Activated CD8-positive, alpha-beta T cell treated with anti-CD3 and anti-CD28 coated beads for 36 hours (primary cell): ENCODE data around the gene CES2. TPM values are rescaled to one million over a fixed set of nuclear protein-coding genes. Genes with fewer than 3 reads are reported as not detected.

Source experiments
- ATAC-seq: fragments of 200-7000 bp; cut with Tn5 transposase; one replicate; pipeline ENCODE4 v1.10.0; 2021; ENCODE audit warnings: mild to moderate bottlenecking, moderate library complexity
- CTCF ChIA-PET: fragments of 350-600 bp; sonication (Branson Sonifier 250); formaldehyde crosslinking; loops from one replicate; lab custom pipeline; 2021; ENCODE audit warnings: antibody characterized with exemption; lab: Charles Lee
- POLR2A ChIA-PET: fragments of 350-600 bp; sonication (Branson Sonifier 250); formaldehyde crosslinking; loops from one replicate; lab custom pipeline; 2021; ENCODE audit warnings: antibody characterized with exemption; lab: Charles Lee
- DNase-seq: peaks from one replicate; pipeline ENCODE4 v3.0.0-alpha.2; 2020
- H3K27ac Mint-ChIP-seq: one replicate; pipeline ENCODE4 v1.8.0; 2021; ENCODE audit warnings: mild to moderate bottlenecking, mixed read lengths
- H3K27me3 Mint-ChIP-seq: one replicate; pipeline ENCODE4 v1.8.0; 2021; ENCODE audit warnings: mixed read lengths
- H3K36me3 Mint-ChIP-seq: one replicate; pipeline ENCODE4 v1.8.0; 2021; ENCODE audit warnings: low read depth, mixed read lengths
- H3K4me1 Mint-ChIP-seq: one replicate; pipeline ENCODE4 v1.8.0; 2021; ENCODE audit warnings: low read depth, mixed read lengths
- H3K4me3 Mint-ChIP-seq: one replicate; pipeline ENCODE4 v1.8.0; 2021; ENCODE audit warnings: mild to moderate bottlenecking, moderate library complexity, mixed read lengths
- H3K9me3 Mint-ChIP-seq: one replicate; pipeline ENCODE4 v1.8.0; 2021; ENCODE audit warnings: mixed read lengths
- intact Hi-C: fragments of 100-400 bp; cut with micrococcal nuclease; formaldehyde crosslinking; loops from one replicate; pipeline ENCODE4 v1.10.0; 2022
- total RNA-seq, 2 experiments: library from RNA; stranded (reverse); gene quantifications; one replicate each; pipeline ENCODE4 v1.2.3, GENCODE V29; 2021
- TF ChIP-seq, protein P1 (sequence below): fragments of 200-600 bp; IDR thresholded peaks from one replicate; pipeline ENCODE4 v1.8.0; 2022; ENCODE audit warnings: antibody characterized with exemption, mild to moderate bottlenecking

The CES2 gene
- total RNA-seq, 2 experiments from 2014 or later, result 24.7 to 24.9 TPM

DNA sequence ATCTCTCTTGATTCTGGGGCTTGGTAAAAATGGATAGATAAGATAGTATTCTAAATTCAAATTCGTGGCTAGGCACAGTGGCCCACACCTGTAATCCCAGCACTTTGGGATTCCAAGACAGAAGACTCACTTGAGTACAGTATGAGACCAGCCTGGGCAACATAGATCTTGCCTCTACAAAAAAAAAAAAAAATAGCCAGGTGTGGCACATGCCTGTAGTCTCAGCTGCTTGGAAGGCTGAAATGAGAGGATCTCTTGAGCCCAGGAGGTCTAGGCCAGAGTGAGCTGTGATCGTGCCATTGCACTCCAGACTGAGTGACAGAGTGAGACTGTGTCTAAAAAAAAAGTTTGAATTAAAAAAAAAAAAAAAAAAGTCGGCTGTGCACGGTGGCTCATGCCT lies 45.7 kb upstream of the CES2 start:
- no peak overlapping the region for H3K27ac Mint-ChIP-seq
- H3K4me1 Mint-ChIP-seq, result peaks cover 36% of the 10 kb centered on the region
- intact Hi-C loops, result no loop called here
- TF ChIP-seq, protein P1, sequence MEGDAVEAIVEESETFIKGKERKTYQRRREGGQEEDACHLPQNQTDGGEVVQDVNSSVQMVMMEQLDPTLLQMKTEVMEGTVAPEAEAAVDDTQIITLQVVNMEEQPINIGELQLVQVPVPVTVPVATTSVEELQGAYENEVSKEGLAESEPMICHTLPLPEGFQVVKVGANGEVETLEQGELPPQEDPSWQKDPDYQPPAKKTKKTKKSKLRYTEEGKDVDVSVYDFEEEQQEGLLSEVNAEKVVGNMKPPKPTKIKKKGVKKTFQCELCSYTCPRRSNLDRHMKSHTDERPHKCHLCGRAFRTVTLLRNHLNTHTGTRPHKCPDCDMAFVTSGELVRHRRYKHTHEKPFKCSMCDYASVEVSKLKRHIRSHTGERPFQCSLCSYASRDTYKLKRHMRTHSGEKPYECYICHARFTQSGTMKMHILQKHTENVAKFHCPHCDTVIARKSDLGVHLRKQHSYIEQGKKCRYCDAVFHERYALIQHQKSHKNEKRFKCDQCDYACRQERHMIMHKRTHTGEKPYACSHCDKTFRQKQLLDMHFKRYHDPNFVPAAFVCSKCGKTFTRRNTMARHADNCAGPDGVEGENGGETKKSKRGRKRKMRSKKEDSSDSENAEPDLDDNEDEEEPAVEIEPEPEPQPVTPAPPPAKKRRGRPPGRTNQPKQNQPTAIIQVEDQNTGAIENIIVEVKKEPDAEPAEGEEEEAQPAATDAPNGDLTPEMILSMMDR, result no peak
- no peak for DNase-seq
- ChIA-PET CTCF (interaction anchor here (2.6 to 3.4 kb wide), 2 partner anchors 17 to 39 kb away, joined by 10 to 11 read pairs; no protein-coding TSS in a partner anchor), POLR2A (no interaction called here)
- ATAC-seq, result no peak
- H3K36me3 Mint-ChIP-seq, result peaks cover 40% of the 10 kb centered on the region
- no peaks in the 10 kb centered on the region for H3K9me3 Mint-ChIP-seq
- no peak overlapping the region for H3K4me3 Mint-ChIP-seq
- no peaks in the 10 kb centered on the region for H3K27me3 Mint-ChIP-seq

DNA sequence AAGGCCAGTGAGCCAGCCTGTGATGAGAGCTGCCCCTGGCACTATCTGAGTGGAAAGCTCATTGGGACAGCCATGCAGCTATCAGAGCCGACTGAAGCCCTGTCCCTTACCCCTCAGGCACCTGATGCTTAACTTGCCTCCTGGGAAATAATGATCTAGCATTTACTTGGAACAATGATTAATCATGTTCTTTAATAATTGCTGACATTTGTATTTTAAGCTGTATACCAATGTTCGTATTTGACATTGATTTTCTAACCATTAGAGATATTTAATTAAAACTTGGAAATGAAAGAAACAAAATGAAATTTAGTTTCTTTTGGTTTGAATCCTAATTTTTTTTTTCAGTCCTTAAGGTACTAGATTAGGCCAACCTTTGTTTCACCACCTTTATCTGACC lies 44.5 kb upstream of the CES2 start:
- intact Hi-C loops, result no loop called here
- no peaks in the 10 kb centered on the region for H3K27me3 Mint-ChIP-seq
- TF ChIP-seq, protein P1, result no peak
- peaks cover 33% of the 10 kb centered on the region for H3K36me3 Mint-ChIP-seq
- ATAC-seq, result no peak
- DNase-seq, result no peak
- no peak overlapping the region for H3K27ac Mint-ChIP-seq
- no peaks in the 10 kb centered on the region for H3K9me3 Mint-ChIP-seq
- ChIA-PET CTCF (interaction anchor here (1.2 to 3.4 kb wide), 6 partner anchors 9 to 163 kb away, joined by 3 to 11 read pairs (median 5); partner anchors contain the start of gene NAE1), POLR2A (interaction anchor here (1.3 to 3.1 kb wide), 2 partner anchors 10 to 18 kb away, joined by 3 to 14 read pairs; partner anchors contain the start of gene PDP2)
- no peak overlapping the region for H3K4me3 Mint-ChIP-seq
- H3K4me1 Mint-ChIP-seq, result peaks cover 25% of the 10 kb centered on the region

DNA sequence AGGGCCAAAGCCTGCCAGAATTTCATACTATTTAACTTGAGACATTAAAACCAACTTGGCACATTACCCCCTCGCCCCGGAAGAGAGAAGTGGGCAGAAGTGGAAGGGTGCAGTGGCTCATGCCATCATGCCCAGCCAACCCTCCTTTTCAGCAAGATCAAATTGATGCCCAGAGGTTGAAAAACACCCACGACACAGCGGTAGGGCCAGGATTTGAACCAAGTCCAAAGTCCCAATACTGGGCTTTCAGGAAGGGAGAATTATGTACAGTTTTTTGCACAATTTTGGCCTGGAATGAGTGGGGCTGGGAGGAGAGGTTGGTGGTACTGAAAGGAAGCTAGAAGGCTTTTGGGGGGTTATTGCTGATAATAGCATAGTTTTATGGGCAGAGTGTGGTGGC lies 44.0 kb upstream of the CES2 start:
- H3K36me3 Mint-ChIP-seq, result peaks cover 30% of the 10 kb centered on the region

DNA sequence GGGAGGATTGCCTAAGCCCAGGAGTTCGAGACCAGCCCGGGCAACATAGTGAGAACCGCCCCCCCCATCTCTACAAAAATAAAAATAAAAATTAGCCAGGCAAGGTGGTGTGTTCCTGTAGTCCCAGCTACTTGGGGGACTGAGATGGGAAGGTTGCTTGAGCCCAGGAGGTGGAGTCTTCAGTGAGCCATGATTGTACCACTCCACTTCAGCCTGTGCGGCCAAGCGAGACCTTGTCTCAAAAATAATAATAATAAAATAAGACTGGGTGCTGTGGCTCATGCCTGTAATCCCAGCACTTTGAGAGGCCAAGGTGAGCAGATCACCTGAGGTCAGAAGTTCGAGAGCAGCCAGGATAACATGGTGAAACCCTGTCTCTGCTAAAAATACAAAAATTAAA lies 43.5 kb upstream of the CES2 start:
- TF ChIP-seq, protein P1, result no peak
- CTCF ChIA-PET, result interaction anchor here (1.2 to 2.1 kb wide), 4 partner anchors 10 to 61 kb away, joined by 3 to 8 read pairs (median 6); partner anchors contain the start of gene NAE1
- Mint-ChIP-seq H3K4me3 (no peak overlapping the region), H3K27me3 (no peaks in the 10 kb centered on the region), H3K9me3 (no peaks in the 10 kb centered on the region), H3K4me1 (peaks cover 18% of the 10 kb centered on the region), H3K36me3 (peaks cover 29% of the 10 kb centered on the region), H3K27ac (no peak overlapping the region)
- ATAC-seq (no peak), DNase-seq (no peak)
- intact Hi-C loops, result no loop called here
- POLR2A ChIA-PET, result interaction anchor here (1.7 to 3.1 kb wide), 2 partner anchors 11 to 122 kb away, joined by 3 to 14 read pairs; partner anchors contain the start of gene PDP2

More for the DNA sequence above, 44.0 kb upstream of the CES2 start:
- intact Hi-C loops, result no loop called here
- ChIA-PET POLR2A (interaction anchor here (1.3 to 3.1 kb wide), 2 partner anchors 11 to 18 kb away, joined by 3 to 14 read pairs; partner anchors contain the start of gene PDP2), CTCF (interaction anchor here (1.2 to 3.4 kb wide), 6 partner anchors 10 to 61 kb away, joined by 3 to 11 read pairs (median 7); partner anchors contain the start of gene NAE1)
- DNase-seq (no peak), ATAC-seq (no peak)
- no peaks in the 10 kb centered on the region for H3K9me3 Mint-ChIP-seq
- H3K27ac Mint-ChIP-seq, result no peak overlapping the region
- H3K27me3 Mint-ChIP-seq, result no peaks in the 10 kb centered on the region
- no peak overlapping the region for H3K4me3 Mint-ChIP-seq
- TF ChIP-seq, protein P1, result no peak
- H3K4me1 Mint-ChIP-seq, result peaks cover 22% of the 10 kb centered on the region

DNA sequence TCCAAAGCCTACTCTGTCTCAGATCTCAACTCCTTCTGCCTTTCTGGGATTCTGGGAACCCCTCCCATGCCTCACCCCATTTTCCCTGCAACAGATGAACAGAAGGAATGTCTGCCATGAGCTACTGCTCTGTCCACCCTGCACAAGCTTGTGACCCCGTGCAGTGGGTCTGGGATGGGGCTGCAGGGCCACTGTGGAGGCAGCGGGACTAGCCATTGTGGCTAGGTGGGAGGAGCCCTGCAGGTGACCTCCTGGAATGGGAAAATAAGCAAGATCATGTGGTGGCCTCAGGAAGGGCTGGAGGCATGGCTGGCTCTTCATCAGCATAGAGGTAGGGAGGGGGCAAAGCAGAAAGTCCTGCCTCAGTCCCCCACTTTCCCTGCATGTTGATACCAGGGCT lies 41.3 kb upstream of the CES2 start:
- intact Hi-C loops, result no loop called here
- POLR2A ChIA-PET, result interaction anchor here (1.4 to 6.3 kb wide), 2 partner anchors 13 to 40 kb away, joined by 3 to 28 read pairs; partner anchors contain the start of genes CIAO2B and PDP2
- CTCF ChIA-PET, result interaction anchor here (1.2 to 4.3 kb wide), 7 partner anchors 10 to 261 kb away, joined by 3 to 54 read pairs (median 5); partner anchors contain the start of genes NAE1, PDP2 and RRAD

More for the DNA sequence above, 41.3 kb upstream of the CES2 start:
- Mint-ChIP-seq H3K4me3 (no peak overlapping the region), H3K9me3 (no peaks in the 10 kb centered on the region), H3K27me3 (no peaks in the 10 kb centered on the region), H3K4me1 (peaks cover 3% of the 10 kb centered on the region), H3K27ac (no peak overlapping the region), H3K36me3 (peaks cover 18% of the 10 kb centered on the region)
- DNase-seq (no peak), ATAC-seq (no peak)
- TF ChIP-seq, protein P1, result no peak
